ENCODE measurements around the gene FBXL15. TPM values are rescaled to one million over a fixed set of nuclear protein-coding genes. Genes with fewer than 3 reads are reported as not detected.
"Not testable (repeated sequence)": the region's sequence is repeated elsewhere in the genome, so short reads cannot be mapped to it uniquely, and the experiment has no call there.

FBXL15 gene
- total RNA-seq, 4 donors from 2014 or later, result 18.6 to 41.9 (median 26.1) TPM

DNA sequence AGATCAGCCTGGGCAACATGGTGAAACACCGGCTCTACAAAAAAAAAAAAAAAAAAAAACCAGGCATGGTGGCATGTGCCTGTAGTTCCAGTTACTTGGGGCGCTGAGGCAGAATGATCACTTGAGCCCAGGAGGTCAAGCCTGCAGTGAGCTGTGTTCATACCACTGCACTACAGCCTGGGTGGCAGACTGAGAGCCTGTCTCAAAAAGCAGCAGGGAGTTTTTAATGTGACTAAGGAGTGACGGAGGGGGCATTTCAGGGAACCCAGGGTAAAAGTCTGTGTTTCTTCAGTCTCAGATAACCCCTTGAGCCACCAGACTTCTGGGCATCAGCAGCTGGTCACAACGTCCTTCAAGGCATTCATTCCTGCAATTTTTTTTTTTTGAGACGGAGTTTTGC lies 32.9 kb downstream of the FBXL15 start:
- Histone ChIP-seq H3K27me3 (no peaks in the 10 kb centered on the region), H3K4me3 (no peak overlapping the region), H3K4me1 (peaks cover 0 to 23% (median 6%) of the 10 kb centered on the region in 3 donors), H3K36me3 (no peaks in the 10 kb centered on the region), H3K9me3 (no peaks in the 10 kb centered on the region), H3K27ac (peak overlapping the region in 3 of 4 donors; percentile 31 to 40 (median 32))
- no peak for TF ChIP-seq POLR2AphosphoS5 (IDR thresholded peaks at IDR 0.05)
- TF ChIP-seq EP300 (IDR thresholded peaks at IDR 0.05), result no peak
- no peak for TF ChIP-seq POLR2A (IDR thresholded peaks at IDR 0.05)
- TF ChIP-seq, protein P1, sequence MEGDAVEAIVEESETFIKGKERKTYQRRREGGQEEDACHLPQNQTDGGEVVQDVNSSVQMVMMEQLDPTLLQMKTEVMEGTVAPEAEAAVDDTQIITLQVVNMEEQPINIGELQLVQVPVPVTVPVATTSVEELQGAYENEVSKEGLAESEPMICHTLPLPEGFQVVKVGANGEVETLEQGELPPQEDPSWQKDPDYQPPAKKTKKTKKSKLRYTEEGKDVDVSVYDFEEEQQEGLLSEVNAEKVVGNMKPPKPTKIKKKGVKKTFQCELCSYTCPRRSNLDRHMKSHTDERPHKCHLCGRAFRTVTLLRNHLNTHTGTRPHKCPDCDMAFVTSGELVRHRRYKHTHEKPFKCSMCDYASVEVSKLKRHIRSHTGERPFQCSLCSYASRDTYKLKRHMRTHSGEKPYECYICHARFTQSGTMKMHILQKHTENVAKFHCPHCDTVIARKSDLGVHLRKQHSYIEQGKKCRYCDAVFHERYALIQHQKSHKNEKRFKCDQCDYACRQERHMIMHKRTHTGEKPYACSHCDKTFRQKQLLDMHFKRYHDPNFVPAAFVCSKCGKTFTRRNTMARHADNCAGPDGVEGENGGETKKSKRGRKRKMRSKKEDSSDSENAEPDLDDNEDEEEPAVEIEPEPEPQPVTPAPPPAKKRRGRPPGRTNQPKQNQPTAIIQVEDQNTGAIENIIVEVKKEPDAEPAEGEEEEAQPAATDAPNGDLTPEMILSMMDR (IDR thresholded peaks at IDR 0.05), result no peak
- ATAC-seq, result no peak
- WGBS, 2 donors (ENCODE audit: low coverage in 1 of 2), result 79 to 80% methylated on average over 4 to 5 of the region's 5 CpGs

- H3K4me3 ChIP-seq, H3K9me3 ChIP-seq, H3K27me3 ChIP-seq, H3K27ac ChIP-seq, ATAC-seq, H3K36me3 ChIP-seq: not testable (repeated sequence)
- WGBS, 2 donors (ENCODE audit: low coverage in 1 of 2), result 73 to 78% methylated on average over 4 to 9 of the region's 13 CpGs
- H3K4me1 ChIP-seq, result peaks cover 0 to 14% (median 6%) of the 10 kb centered on the region in 3 donors
Observed at GRCh38 chr10:102454662-102455487, 34.2 kb downstream of the FBXL15 start.

GRCh38 chr10:102455893-102456471 lies 35.3 kb downstream of the FBXL15 start:
- WGBS, 2 donors (ENCODE audit: low coverage in 1 of 2), result 77 to 83% methylated on average over 2 to 7 of the region's 7 CpGs
- Histone ChIP-seq H3K27ac (no peak overlapping the region), H3K9me3 (no peaks in the 10 kb centered on the region), H3K36me3 (no peaks in the 10 kb centered on the region), H3K27me3 (no peaks in the 10 kb centered on the region), H3K4me1 (peaks cover 0 to 13% (median 9%) of the 10 kb centered on the region in 3 donors), H3K4me3 (no peak overlapping the region)
- peak; percentile 57 for ATAC-seq
- no peak for TF ChIP-seq POLR2A (IDR thresholded peaks at IDR 0.05)
- TF ChIP-seq, protein P1 (IDR thresholded peaks at IDR 0.05), result no peak
- no peak for TF ChIP-seq POLR2AphosphoS5 (IDR thresholded peaks at IDR 0.05)
- TF ChIP-seq EP300 (IDR thresholded peaks at IDR 0.05), result no peak

GRCh38 chr10:102457591-102458150 lies 37.0 kb downstream of the FBXL15 start:
- Histone ChIP-seq H3K27ac (no peak overlapping the region), H3K27me3 (no peaks in the 10 kb centered on the region), H3K36me3 (no peaks in the 10 kb centered on the region), H3K4me3 (no peak overlapping the region), H3K4me1 (peaks cover 0 to 22% (median 10%) of the 10 kb centered on the region in 3 donors), H3K9me3 (no peaks in the 10 kb centered on the region)
- no peak for ATAC-seq
- no peak for TF ChIP-seq POLR2AphosphoS5 (IDR thresholded peaks at IDR 0.05)
- TF ChIP-seq POLR2A (IDR thresholded peaks at IDR 0.05), result no peak
- TF ChIP-seq EP300 (IDR thresholded peaks at IDR 0.05), result no peak
- TF ChIP-seq, protein P1 (IDR thresholded peaks at IDR 0.05), result no peak
- 70 to 94% methylated on average over 4 to 8 of the region's 9 CpGs for WGBS, 2 donors (ENCODE audit: low coverage in 1 of 2)

DNA sequence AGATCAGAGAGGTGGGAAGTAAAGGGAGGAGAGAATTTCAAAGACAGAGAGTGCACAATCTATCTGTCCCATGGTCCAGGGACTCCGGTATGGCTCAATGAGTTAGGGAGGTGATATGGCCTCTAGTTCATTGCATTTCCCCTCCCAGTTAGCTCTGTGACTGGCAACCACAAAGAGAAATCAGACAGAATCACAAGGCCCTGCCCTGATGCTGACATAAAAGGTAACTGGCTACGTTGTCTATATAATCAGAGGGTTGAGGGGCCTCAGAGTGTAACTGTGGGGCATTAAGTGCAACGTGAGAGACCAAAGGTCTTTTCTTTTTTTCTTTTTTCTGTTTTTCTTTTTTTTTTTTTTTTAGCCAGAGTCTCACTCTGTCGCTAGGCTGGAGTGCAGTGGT lies 38.0 kb downstream of the FBXL15 start:
- Histone ChIP-seq H3K27ac (no peak overlapping the region), H3K4me3 (no peak overlapping the region), H3K4me1 (peaks cover 0 to 24% (median 12%) of the 10 kb centered on the region in 3 donors), H3K27me3 (no peaks in the 10 kb centered on the region), H3K36me3 (no peaks in the 10 kb centered on the region), H3K9me3 (no peaks in the 10 kb centered on the region)
- 62 to 80% methylated on average over 2 to 3 of the region's 4 CpGs for WGBS, 2 donors (ENCODE audit: low coverage in 1 of 2)
- TF ChIP-seq POLR2A (IDR thresholded peaks at IDR 0.05) (no peak), EP300 (IDR thresholded peaks at IDR 0.05) (no peak)
- ATAC-seq, result no peak

Measured in gastroesophageal sphincter (tissue), 4 donors.